ENCODE data around the gene CALN1.

GRCh38 chr7:72260406-72260805, 151.7 kb downstream of the CALN1 start:
- TF ChIP-seq TAF1 (IDR thresholded peaks at IDR 0.05; ENCODE audit: low read depth) (no peak), EZH2 (IDR thresholded peaks at IDR 0.05; ENCODE audit: borderline replicate concordance, insufficient read depth, low read length, poor library complexity, severe bottlenecking) (no peak)

Measured in neural cell (in vitro differentiated cells).